Measurements from ENCODE around the gene MPZL1.
"Not testable (repeated sequence)": the region's sequence is repeated elsewhere in the genome, so short reads cannot be mapped to it uniquely, and the experiment has no call there.

Gene MPZL1

DNA sequence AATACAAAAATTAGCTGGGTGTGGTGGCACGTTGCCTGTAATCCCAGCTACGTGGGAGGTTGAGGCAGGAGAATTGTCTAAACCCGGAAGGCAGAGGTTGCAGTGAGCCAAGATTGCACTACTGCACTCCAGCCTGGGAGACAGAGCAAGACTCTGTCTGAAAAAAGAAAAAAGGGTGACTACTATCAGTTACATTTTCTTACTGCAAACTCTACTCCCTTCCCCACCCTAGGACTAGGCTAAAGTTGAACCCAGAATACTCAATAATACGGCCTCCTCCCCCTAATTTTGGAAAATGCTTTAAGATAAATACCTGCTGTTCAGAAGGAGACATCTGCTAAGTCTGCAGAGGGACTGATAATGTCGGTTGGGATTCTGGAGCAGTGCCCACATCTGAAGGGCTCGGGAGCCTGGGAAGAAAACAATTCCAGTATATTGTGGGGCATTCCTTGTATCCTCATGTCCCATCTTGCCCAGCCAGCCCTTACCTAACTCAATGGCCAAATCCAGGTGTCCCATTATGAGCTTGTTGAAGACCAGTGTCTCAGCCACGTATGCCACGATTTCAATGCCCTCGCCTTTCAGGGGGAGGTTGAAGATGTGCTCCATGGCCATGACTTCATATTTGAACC lies 102.5 kb downstream of the MPZL1 start:
- no peak overlapping the region for H3K4me3 ChIP-seq (ENCODE audit: low read depth, low read length)
- no peak for TF ChIP-seq CTCF (IDR thresholded peaks at IDR 0.05; ENCODE audit: low read depth, low read length)

- TF ChIP-seq CTCF (IDR thresholded peaks at IDR 0.05; ENCODE audit: low read depth, low read length): no peak
Measured at GRCh38 chr1:167825419-167826079, 103.8 kb downstream of the MPZL1 start.

DNA sequence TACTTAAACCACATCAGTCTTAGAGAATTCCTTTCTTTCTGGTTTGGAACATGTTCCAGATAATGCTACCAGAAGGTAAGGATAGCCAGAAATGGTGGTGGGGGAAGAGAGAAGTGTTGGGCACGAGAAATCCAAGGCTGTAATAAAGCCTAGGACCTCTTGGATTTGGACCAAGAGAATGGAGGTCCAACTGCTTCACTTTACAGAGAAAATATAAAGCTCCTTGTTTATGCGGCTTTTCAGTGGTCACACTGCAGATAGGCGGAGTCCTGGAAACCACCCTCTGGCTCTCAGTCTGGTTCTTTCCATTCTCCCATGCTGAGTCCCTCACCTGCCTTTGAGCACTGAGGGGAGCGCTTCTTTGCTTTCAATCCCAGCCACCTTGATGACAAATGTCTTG lies 104.3 kb downstream of the MPZL1 start:
- no peak for TF ChIP-seq CTCF (IDR thresholded peaks at IDR 0.05; ENCODE audit: low read depth, low read length)
- no peak overlapping the region for H3K4me3 ChIP-seq (ENCODE audit: low read depth, low read length)

More at GRCh38 chr1:167825419-167826079, 103.8 kb downstream of the MPZL1 start:
- H3K4me3 ChIP-seq (ENCODE audit: low read depth, low read length): no peak overlapping the region

- no peak overlapping the region for H3K4me3 ChIP-seq (ENCODE audit: low read depth, low read length)
- TF ChIP-seq CTCF (IDR thresholded peaks at IDR 0.05; ENCODE audit: low read depth, low read length): no peak
Measured at GRCh38 chr1:167829868-167830267, 108.1 kb downstream of the MPZL1 start.

- not testable (repeated sequence) for H3K4me3 ChIP-seq (ENCODE audit: low read depth, low read length)
Measured at GRCh38 chr1:167830668-167831067, 108.9 kb downstream of the MPZL1 start.

- no peak overlapping the region for H3K4me3 ChIP-seq (ENCODE audit: low read depth, low read length)
Measured at GRCh38 chr1:167832693-167833092, 110.9 kb downstream of the MPZL1 start.

GRCh38 chr1:167833904-167834303 lies 112.1 kb downstream of the MPZL1 start:
- H3K4me3 ChIP-seq (ENCODE audit: low read depth, low read length): no peak overlapping the region
- no peak for TF ChIP-seq CTCF (IDR thresholded peaks at IDR 0.05; ENCODE audit: low read depth, low read length)

More at GRCh38 chr1:167832693-167833092, 110.9 kb downstream of the MPZL1 start:
- no peak for TF ChIP-seq CTCF (IDR thresholded peaks at IDR 0.05; ENCODE audit: low read depth, low read length)
